ENCODE measurements around the gene ATP6V1B1.

- TF ChIP-seq USF2 (CRISPR knock-in tag; IDR thresholded peaks at IDR 0.05) = no peak
- TF ChIP-seq ZNF121 (CRISPR knock-in tag; IDR thresholded peaks at IDR 0.05) = no peak
- TF ChIP-seq USF1 (CRISPR knock-in tag; IDR thresholded peaks at IDR 0.05) = no peak
- TF ChIP-seq CTCF (IDR thresholded peaks at IDR 0.05) = no peak
- no peak for TF ChIP-seq MAX (CRISPR knock-in tag; IDR thresholded peaks at IDR 0.05)
- no peak for TF ChIP-seq AFF4 (CRISPR knock-in tag; IDR thresholded peaks at IDR 0.05; ENCODE audit: borderline replicate concordance)
- TF ChIP-seq CREB1 (CRISPR knock-in tag; IDR thresholded peaks at IDR 0.05) = no peak
- TF ChIP-seq, protein P1, sequence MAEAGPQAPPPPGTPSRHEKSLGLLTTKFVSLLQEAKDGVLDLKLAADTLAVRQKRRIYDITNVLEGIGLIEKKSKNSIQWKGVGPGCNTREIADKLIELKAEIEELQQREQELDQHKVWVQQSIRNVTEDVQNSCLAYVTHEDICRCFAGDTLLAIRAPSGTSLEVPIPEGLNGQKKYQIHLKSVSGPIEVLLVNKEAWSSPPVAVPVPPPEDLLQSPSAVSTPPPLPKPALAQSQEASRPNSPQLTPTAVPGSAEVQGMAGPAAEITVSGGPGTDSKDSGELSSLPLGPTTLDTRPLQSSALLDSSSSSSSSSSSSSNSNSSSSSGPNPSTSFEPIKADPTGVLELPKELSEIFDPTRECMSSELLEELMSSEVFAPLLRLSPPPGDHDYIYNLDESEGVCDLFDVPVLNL (CRISPR knock-in tag; IDR thresholded peaks at IDR 0.05; ENCODE audit: borderline replicate concordance, low read depth) = no peak
- no peak for TF ChIP-seq GABPB1 (CRISPR knock-in tag; IDR thresholded peaks at IDR 0.05)
- TF ChIP-seq SMAD4 (CRISPR knock-in tag; IDR thresholded peaks at IDR 0.05) = no peak
Measured at GRCh38 chr2:70926042-70926441, 9.7 kb upstream of the ATP6V1B1 start.
